ENCODE measurements around the gene THEMIS2. TPM values are rescaled to one million over a fixed set of nuclear protein-coding genes. Genes with fewer than 3 reads are reported as not detected.

Gene THEMIS2
- total and polyA plus RNA-seq, 9 of the 15 experiments (the other 6 are each of a cell fraction or from before 2014, with no cell fraction given) = 2.3 to 12.7 (median 8.0) TPM

- Histone ChIP-seq H3K27ac (ENCODE audit: extremely low read depth, low read depth, low read length) (no peak overlapping the region), H3K4me3 (no peak overlapping the region), H2AFZ (ENCODE audit: low read depth, low read length) (no peak overlapping the region), H3K4me2 (ENCODE audit: insufficient read depth, low read length) (no peak overlapping the region), H3K4me1 (replicated peaks in 1 of 2; ENCODE audit: control insufficient read depth in 2 of 2, insufficient read depth in 2 of 2, low read length in 2 of 2) (peaks cover 4 to 10% of the 10 kb centered on the region in 2 experiments; a peak in 3 of 5 replicates), H4K20me1 (replicated peaks; ENCODE audit: control insufficient read depth, insufficient read depth, low read length) (no peaks in the 10 kb centered on the region), H3K9ac (ENCODE audit: insufficient read depth in 1 of 2, low read depth in 2 of 2, low read length in 2 of 2) (no peak overlapping the region), H3K9me1 (ENCODE audit: control insufficient read depth, insufficient read depth, low read length) (no peaks in the 10 kb centered on the region), H3K27me3 (ENCODE audit: control insufficient read depth in 2 of 2, insufficient read depth in 2 of 2, low read length in 2 of 2) (no peaks in the 10 kb centered on the region), H3K79me2 (ENCODE audit: control insufficient read depth, insufficient read depth, low read length) (peaks cover 72% of the 10 kb centered on the region), H3K9me3 (replicated peaks; ENCODE audit: control insufficient read depth, insufficient read depth, low read depth, low read length) (no peaks in the 10 kb centered on the region), H3K36me3 (ENCODE audit: control insufficient read depth, insufficient read depth, low read length) (peaks cover 70% of the 10 kb centered on the region)
- intact Hi-C loops (cut with micrococcal nuclease) = no loop called here
- in situ Hi-C loops (cut with MboI) = no loop called here
- DNase-seq (ENCODE audit: extremely low read depth in 1 of 4, low spot score in 3 of 4) = no peak
- ChIA-PET POLR2A (interaction anchor here (1.1 to 2.4 kb wide), 3 partner anchors 8 to 16 kb away, joined by 5 to 8 read pairs (median 5); no protein-coding TSS in a partner anchor), CTCF (ENCODE audit: low intra/inter-chr PET ratio) (no interaction called here)
- 97% methylated on average over 1 of the region's 1 CpG for WGBS (ENCODE audit: insufficient coverage, low coverage, missing lambda C conversion rate)
- FAIRE-seq = no peak
- no TSS peak for BruUV-seq (replicated peaks)
- TF ChIP-seq NBN (IDR thresholded peaks at IDR 0.05; ENCODE audit: low read depth) = no peak
- no peak for TF ChIP-seq NCOA4 (IDR thresholded peaks at IDR 0.05; ENCODE audit: partially characterized antibody)
- TF ChIP-seq MTA1 (IDR thresholded peaks at IDR 0.05; ENCODE audit: borderline replicate concordance) = no peak
- no peak for TF ChIP-seq SIN3A (IDR thresholded peaks at IDR 0.05; ENCODE audit: borderline replicate concordance in 2 of 2, control insufficient read depth in 1 of 2, low read depth in 2 of 2, low read length in 2 of 2)
- no peak for TF ChIP-seq DPF2 (IDR thresholded peaks at IDR 0.05)
- no peak for TF ChIP-seq BRF1 (IDR thresholded peaks at IDR 0.05; ENCODE audit: borderline replicate concordance, extremely low read depth, insufficient read length)
- TF ChIP-seq BMI1 (IDR thresholded peaks at IDR 0.05; ENCODE audit: low read length) = no peak
- TF ChIP-seq CHAMP1 (IDR thresholded peaks at IDR 0.05) = no peak
- no peak for TF ChIP-seq HCFC1 (IDR thresholded peaks at IDR 0.05; ENCODE audit: low read depth, low read length)
- no peak for ATAC-seq
Observed at GRCh38 chr1:27835501-27835900, 36.8 kb upstream of the THEMIS2 start.
